CD14-positive monocyte (primary cell): ENCODE data around the gene LMX1B. TPM values are rescaled to one million over a fixed set of nuclear protein-coding genes. Genes with fewer than 3 reads are reported as not detected.
"Not testable (repeated sequence)": the region's sequence is repeated elsewhere in the genome, so short reads cannot be mapped to it uniquely, and the experiment has no call there.

ENCODE experiments used
- DNase-seq, 3 donors: peaks; one replicate each; pipeline ENCODE4 v3.0.0-alpha.2; 2011 to 2022
- H2AFZ ChIP-seq: 2 replicates; pipeline ENCODE4 v1.6.0; 2012; ENCODE audit warnings: mild to moderate bottlenecking, low read depth, low read length, inconsistent platforms; ENCODE audit not compliant: insufficient read depth, poor library complexity, severe bottlenecking
- H3K27ac ChIP-seq, 2 donors: 1 replicate in 1 of 2; 2 replicates in 1 of 2; pipeline ENCODE4 v1.5.1; 2012 to 2013; ENCODE audit warnings: low read length in 2 of 2, control low read depth in 1 of 2, inconsistent platforms in 1 of 2, low read depth in 1 of 2, mild to moderate bottlenecking in 1 of 2
- H3K27me3 ChIP-seq, 2 donors: one replicate each; pipeline versions ENCODE4 v1.6.0 to v1.6.1; 2011 to 2013; ENCODE audit warnings: low read length in 2 of 2; ENCODE audit not compliant: control insufficient read depth in 2 of 2, insufficient read depth in 2 of 2
- H3K36me3 ChIP-seq, 2 donors: replicated peaks in 1 of 2; 1 replicate in 1 of 2; 2 replicates in 1 of 2; pipeline versions ENCODE4 v1.5.1 to v1.6.1; 2012 to 2013; ENCODE audit warnings: low read length in 2 of 2, control low read depth in 1 of 2, inconsistent platforms in 1 of 2, mild to moderate bottlenecking in 1 of 2; ENCODE audit not compliant: insufficient read depth in 2 of 2, control insufficient read depth in 1 of 2
- H3K4me1 ChIP-seq, 2 donors: 1 replicate in 1 of 2; 2 replicates in 1 of 2; pipeline versions ENCODE4 v1.5.1 to v1.6.1; 2012 to 2013; ENCODE audit warnings: low read length in 2 of 2, control low read depth in 1 of 2, inconsistent platforms in 1 of 2, mild to moderate bottlenecking in 1 of 2, moderate library complexity in 1 of 2; ENCODE audit not compliant: insufficient read depth in 2 of 2, control insufficient read depth in 1 of 2
- H3K4me2 ChIP-seq: replicated peaks from 2 replicates; pipeline ENCODE3; 2012; ENCODE audit warnings: low read length, moderate library complexity, mild to moderate bottlenecking; ENCODE audit not compliant: poor library complexity, severe bottlenecking; ENCODE audit errors: extremely low read depth
- H3K4me3 ChIP-seq, 3 experiments: fragments of 200-600 bp in 1 of 3; sonication (generic) in 1 of 3; replicated peaks in 1 of 3; 1 replicate in 2 of 3; 2 replicates in 1 of 3; pipeline ENCODE4 v1.5.1; 2011 to 2013; ENCODE audit warnings: low read length in 3 of 3, mild to moderate bottlenecking in 3 of 3, control low read depth in 2 of 3, low read depth in 2 of 3, inconsistent platforms in 1 of 3, moderate library complexity in 1 of 3
- H3K79me2 ChIP-seq: 2 replicates; pipeline ENCODE4 v1.6.0; 2012; ENCODE audit warnings: mild to moderate bottlenecking, control low read depth, inconsistent platforms, low read length, moderate library complexity; ENCODE audit not compliant: insufficient read depth
- H3K9ac ChIP-seq: 2 replicates; pipeline ENCODE4 v1.6.0; 2017; ENCODE audit warnings: low read length, mild to moderate bottlenecking; ENCODE audit not compliant: insufficient read depth, poor library complexity, severe bottlenecking
- H3K9me3 ChIP-seq, 2 donors: replicated peaks in 1 of 2; 1 replicate in 1 of 2; 2 replicates in 1 of 2; pipeline versions ENCODE4 v1.5.1 to v1.6.1; 2012 to 2013; ENCODE audit warnings: low read length in 2 of 2, control low read depth in 1 of 2; ENCODE audit not compliant: control insufficient read depth in 1 of 2, insufficient read depth in 1 of 2
- H4K20me1 ChIP-seq: 2 replicates; pipeline ENCODE4 v1.6.0; 2012; ENCODE audit warnings: mild to moderate bottlenecking, low read length, control low read depth, moderate library complexity; ENCODE audit not compliant: insufficient read depth
- H3K27ac Mint-ChIP-seq, 7 donors: one replicate each; pipeline ENCODE4 v1.8.0; 2020; ENCODE audit warnings: mild to moderate bottlenecking in 7 of 7, mixed read lengths in 7 of 7, moderate library complexity in 6 of 7, inconsistent platforms in 2 of 7
- H3K27me3 Mint-ChIP-seq, 3 donors: one replicate each; pipeline ENCODE4 v1.8.0; 2021 to 2022; ENCODE audit warnings: low read depth in 3 of 3, mild to moderate bottlenecking in 3 of 3, mixed read lengths in 3 of 3, moderate library complexity in 3 of 3, inconsistent platforms in 1 of 3
- H3K36me3 Mint-ChIP-seq, 2 donors: one replicate each; pipeline ENCODE4 v1.8.0; 2020; ENCODE audit warnings: mixed read lengths in 2 of 2, inconsistent platforms in 1 of 2, mild to moderate bottlenecking in 1 of 2
- H3K4me1 Mint-ChIP-seq: one replicate; pipeline ENCODE4 v1.8.0; 2020; ENCODE audit warnings: mild to moderate bottlenecking, mixed read lengths
- H3K4me3 Mint-ChIP-seq, 2 donors: one replicate each; pipeline ENCODE4 v1.8.0; 2020; ENCODE audit warnings: mild to moderate bottlenecking in 2 of 2, mixed read lengths in 2 of 2, moderate library complexity in 1 of 2
- H3K9me3 Mint-ChIP-seq, 7 donors: one replicate each; pipeline ENCODE4 v1.8.0; 2020 to 2022; ENCODE audit warnings: mixed read lengths in 7 of 7, mild to moderate bottlenecking in 6 of 7, moderate library complexity in 6 of 7, inconsistent platforms in 2 of 7
- WGBS: methylation state at CpG from one replicate; pipeline ENCODE4 v1.1.5; 2013; ENCODE audit warnings: missing lambda C conversion rate; ENCODE audit not compliant: insufficient coverage; 5-methylcytosine and 5-hydroxymethylcytosine counted together
- intact Hi-C, 2 donors: fragments of 100-400 bp; cut with micrococcal nuclease; formaldehyde crosslinking; loops; one replicate each; pipeline versions ENCODE4 v1.15.0 to v1.15.1; 2023
- polyA plus RNA-seq, 3 donors: library from polyadenylated mRNA; depleted of rRNA in 1 of 3; unstranded in 2 of 3; stranded (reverse) in 1 of 3; fragments of 300-500 nt in 2 of 3; fragments of >200 nt in 1 of 3; fragmentation: Illumina TruSeq in 2 of 3; gene quantifications; 1 replicate in 2 of 3; 2 replicates in 1 of 3; pipeline ENCODE4 v1.2.3, GENCODE V29; 2012 to 2021
- TF ChIP-seq, protein P1 (sequence below): fragments of 200-600 bp; IDR thresholded peaks from one replicate; pipeline ENCODE4 v1.8.0; 2022; ENCODE audit warnings: antibody characterized with exemption, mild to moderate bottlenecking

LMX1B gene
- polyA plus RNA-seq, 3 donors, result not detected

DNA sequence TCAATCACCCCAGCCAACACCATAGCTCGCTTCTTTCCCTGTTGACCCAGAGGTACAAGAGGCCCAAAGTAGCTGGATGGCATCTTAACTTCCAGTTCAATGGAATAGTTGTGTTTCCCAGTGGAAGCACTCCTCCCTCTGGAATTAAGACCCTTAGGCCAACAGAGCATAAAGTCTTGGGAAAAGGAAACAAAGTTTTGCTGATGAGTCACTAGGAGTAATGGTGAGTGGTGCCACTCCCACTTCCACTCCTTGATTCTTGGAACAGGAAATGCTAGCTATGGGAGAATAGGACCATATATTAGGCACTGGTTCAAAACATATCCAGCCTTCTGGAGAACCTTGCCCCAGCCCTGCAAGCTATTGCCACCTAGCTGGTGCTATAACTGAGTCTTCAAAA is 44.7 kb upstream of the LMX1B start:
- Histone ChIP-seq H3K79me2 (no peaks in the 10 kb centered on the region), H4K20me1 (no peaks in the 10 kb centered on the region), H3K9me3 (no peaks in the 10 kb centered on the region), H2AFZ (no peak overlapping the region), H3K27me3 (peaks cover 0 to 3% of the 10 kb centered on the region in 2 donors), H3K4me3 (no peak overlapping the region), H3K9ac (no peak overlapping the region), H3K36me3 (no peaks in the 10 kb centered on the region), H3K4me1 (no peaks in the 10 kb centered on the region), H3K27ac (no peak overlapping the region), H3K4me2 (no peak overlapping the region)
- intact Hi-C loops, result no loop called here
- no peak for DNase-seq
- no CpG with 5 or more reads among the region's 1 CpG for WGBS
- TF ChIP-seq, protein P1, sequence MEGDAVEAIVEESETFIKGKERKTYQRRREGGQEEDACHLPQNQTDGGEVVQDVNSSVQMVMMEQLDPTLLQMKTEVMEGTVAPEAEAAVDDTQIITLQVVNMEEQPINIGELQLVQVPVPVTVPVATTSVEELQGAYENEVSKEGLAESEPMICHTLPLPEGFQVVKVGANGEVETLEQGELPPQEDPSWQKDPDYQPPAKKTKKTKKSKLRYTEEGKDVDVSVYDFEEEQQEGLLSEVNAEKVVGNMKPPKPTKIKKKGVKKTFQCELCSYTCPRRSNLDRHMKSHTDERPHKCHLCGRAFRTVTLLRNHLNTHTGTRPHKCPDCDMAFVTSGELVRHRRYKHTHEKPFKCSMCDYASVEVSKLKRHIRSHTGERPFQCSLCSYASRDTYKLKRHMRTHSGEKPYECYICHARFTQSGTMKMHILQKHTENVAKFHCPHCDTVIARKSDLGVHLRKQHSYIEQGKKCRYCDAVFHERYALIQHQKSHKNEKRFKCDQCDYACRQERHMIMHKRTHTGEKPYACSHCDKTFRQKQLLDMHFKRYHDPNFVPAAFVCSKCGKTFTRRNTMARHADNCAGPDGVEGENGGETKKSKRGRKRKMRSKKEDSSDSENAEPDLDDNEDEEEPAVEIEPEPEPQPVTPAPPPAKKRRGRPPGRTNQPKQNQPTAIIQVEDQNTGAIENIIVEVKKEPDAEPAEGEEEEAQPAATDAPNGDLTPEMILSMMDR, result no peak
- Mint-ChIP-seq H3K9me3 (peaks cover 0 to 9% (median 0%) of the 10 kb centered on the region in 7 donors), H3K27me3 (peaks cover 3 to 12% (median 7%) of the 10 kb centered on the region in 3 donors), H3K4me1 (peaks cover 1% of the 10 kb centered on the region), H3K27ac (no peak overlapping the region), H3K4me3 (no peak overlapping the region), H3K36me3 (no peaks in the 10 kb centered on the region)

DNA sequence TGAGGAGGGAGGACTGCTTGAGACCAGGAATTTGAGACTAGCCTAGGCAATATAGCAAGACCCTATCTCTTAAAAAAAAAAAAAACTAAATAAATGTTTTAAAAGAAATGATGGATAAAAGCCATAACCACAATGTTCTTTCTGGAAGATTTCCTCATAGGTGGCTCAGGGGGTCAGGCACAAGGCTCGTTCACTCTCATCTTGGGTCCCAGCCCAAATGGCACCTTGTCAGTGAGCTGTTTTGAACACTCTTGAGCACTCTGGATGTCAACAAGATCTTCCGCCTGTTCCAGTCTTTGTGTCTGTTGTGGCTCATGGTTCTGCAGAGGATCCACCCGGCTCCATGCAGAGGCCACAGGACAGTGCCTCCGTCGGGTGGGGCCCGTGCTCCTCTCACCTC is 35.7 kb upstream of the LMX1B start:
- Mint-ChIP-seq H3K4me1 (no peaks in the 10 kb centered on the region), H3K27ac (no peak overlapping the region), H3K27me3 (peaks cover 9 to 28% (median 9%) of the 10 kb centered on the region in 3 donors), H3K36me3 (no peaks in the 10 kb centered on the region), H3K4me3 (no peak overlapping the region), H3K9me3 (peaks cover 0 to 6% (median 0%) of the 10 kb centered on the region in 7 donors)
- Histone ChIP-seq H3K4me1 (no peaks in the 10 kb centered on the region), H3K4me3 (no peak overlapping the region), H3K9me3 (no peaks in the 10 kb centered on the region), H3K79me2 (no peaks in the 10 kb centered on the region), H3K27ac (no peak overlapping the region), H3K36me3 (no peaks in the 10 kb centered on the region), H3K4me2 (no peak overlapping the region), H2AFZ (no peak overlapping the region), H3K27me3 (peaks cover 0 to 8% of the 10 kb centered on the region in 2 donors), H3K9ac (no peak overlapping the region), H4K20me1 (no peaks in the 10 kb centered on the region)
- intact Hi-C loops, result no loop called here
- TF ChIP-seq, protein P1, result no peak
- DNase-seq, result no peak
- 88% methylated on average over 6 of the region's 6 CpGs for WGBS

DNA sequence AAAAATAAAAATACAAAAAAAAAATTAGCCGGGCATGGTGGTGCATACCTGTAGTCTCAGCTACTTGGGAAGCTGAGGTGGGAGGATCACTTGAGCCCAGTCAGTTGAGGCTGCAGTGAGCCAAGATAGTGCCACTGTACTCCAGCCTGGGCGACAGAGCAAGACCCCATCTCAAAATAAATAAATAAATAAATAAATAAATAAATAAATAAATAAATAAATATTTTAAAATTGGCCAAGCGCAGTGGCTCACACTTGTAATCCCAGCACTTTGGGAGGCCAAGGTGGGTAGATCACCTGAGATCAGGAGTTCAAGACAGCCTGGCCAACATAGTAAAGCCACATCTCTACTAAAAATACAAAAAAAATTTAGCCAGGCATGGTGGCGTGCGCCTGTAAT is 33.4 kb upstream of the LMX1B start:
- H3K4me1 ChIP-seq, H3K9me3 ChIP-seq, H3K4me3 ChIP-seq, H3K4me2 ChIP-seq, intact Hi-C loops, H3K36me3 ChIP-seq, H3K79me2 ChIP-seq, H3K4me1 Mint-ChIP-seq, H3K36me3 Mint-ChIP-seq, H3K4me3 Mint-ChIP-seq, H3K27ac Mint-ChIP-seq, H3K9me3 Mint-ChIP-seq, H3K9ac ChIP-seq, H3K27ac ChIP-seq, H4K20me1 ChIP-seq, H2AFZ ChIP-seq, DNase-seq: not testable (repeated sequence)
- peaks cover 13 to 36% (median 16%) of the 10 kb centered on the region in 3 donors for H3K27me3 Mint-ChIP-seq
- peaks cover 0 to 12% of the 10 kb centered on the region in 2 donors for H3K27me3 ChIP-seq
- 100% methylated on average over 1 of the region's 5 CpGs for WGBS
